Vagina (tissue), 2 donors: Measurements from ENCODE around the gene LDLRAD3. TPM values are rescaled to one million over a fixed set of nuclear protein-coding genes. Genes with fewer than 3 reads are reported as not detected.

Experiments used
- DNase-seq, 2 donors: peaks; one replicate each; pipeline ENCODE4 v3.0.0-alpha.2; 2017; ENCODE audit errors: extremely low spot score in 2 of 2
- H3K27ac ChIP-seq: fragments of 200-600 bp; sonication (generic); one replicate; pipeline ENCODE4 v1.5.1; 2019
- H3K27me3 ChIP-seq: fragments of 200-600 bp; sonication (generic); one replicate; pipeline ENCODE4 v1.5.1; 2019
- H3K36me3 ChIP-seq, 2 donors: fragments of 200-600 bp; sonication (generic); one replicate each; pipeline ENCODE4 v1.5.1; 2017 to 2019
- H3K4me1 ChIP-seq: fragments of 200-600 bp; sonication (generic); one replicate; pipeline ENCODE4 v1.5.1; 2019
- H3K4me3 ChIP-seq, 2 donors: fragments of 200-600 bp; sonication (generic); 1 replicate in 1 of 2; 2 replicates in 1 of 2; pipeline ENCODE4 v1.5.1; 2016 to 2019
- H3K9me3 ChIP-seq: fragments of 200-600 bp; sonication (generic); one replicate; pipeline ENCODE4 v1.5.1; 2019
- POLR2A ChIP-seq, 2 donors: fragments of 450-650 bp; IDR thresholded peaks; one replicate each; pipeline ENCODE4 v1.6.1; 2017; ENCODE audit warnings: antibody characterized with exemption in 2 of 2, mild to moderate bottlenecking in 2 of 2, moderate library complexity in 2 of 2
- POLR2AphosphoS5 ChIP-seq, 2 donors: sonication (generic); formaldehyde crosslinking; IDR thresholded peaks; one replicate each; pipeline ENCODE4 v1.9.0; 2017; ENCODE audit warnings: antibody characterized with exemption in 2 of 2, mild to moderate bottlenecking in 2 of 2, low read depth in 1 of 2; ENCODE audit not compliant: insufficient read depth in 1 of 2
- intact Hi-C: fragments of 100-400 bp; cut with DNase I; formaldehyde crosslinking; loops from one replicate; pipeline ENCODE4 v1.15.1; 2023
- total RNA-seq: library from RNA; depleted of rRNA; stranded (reverse); fragments of >200 nt; gene quantifications from one replicate; pipeline ENCODE4 v1.2.3, GENCODE V29; 2016
- TF ChIP-seq, protein P1 (sequence below), 3 experiments: fragments of 450-650 bp in 2 of 3; fragments of 200-600 bp in 1 of 3; sonication (generic) in 1 of 3; IDR thresholded peaks; one replicate each; pipeline ENCODE4 v1.5.1; 2017 to 2019; ENCODE audit warnings: antibody characterized with exemption in 3 of 3, mild to moderate bottlenecking in 2 of 3, moderate library complexity in 2 of 3

The LDLRAD3 gene
- total RNA-seq, 1 donor from 2014 or later: 34.4 TPM

DNA sequence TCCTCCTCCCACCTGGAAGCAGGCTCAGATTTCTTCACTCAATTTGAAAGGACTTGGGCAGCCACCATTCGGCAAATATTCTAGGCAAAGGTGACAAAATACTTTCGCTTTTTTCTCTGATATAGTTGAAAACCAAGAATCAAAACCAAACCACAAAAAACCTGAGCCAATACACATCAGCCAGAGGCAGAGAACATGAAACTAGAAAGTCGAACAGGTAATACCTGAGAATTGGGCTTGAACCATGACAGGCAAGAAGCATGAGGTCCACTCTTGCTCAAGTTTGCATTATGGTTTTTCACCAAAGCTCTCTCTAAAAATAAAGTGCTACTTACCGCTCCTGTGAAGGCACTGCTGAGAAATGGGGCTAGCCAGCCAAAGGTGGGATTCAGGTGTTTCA, 26.2 kb upstream of the LDLRAD3 start:
- Histone ChIP-seq H3K9me3 (no peaks in the 10 kb centered on the region), H3K4me1 (no peaks in the 10 kb centered on the region), H3K36me3 (no peaks in the 10 kb centered on the region), H3K4me3 (no peak overlapping the region), H3K27me3 (no peaks in the 10 kb centered on the region), H3K27ac (no peak overlapping the region)
- TF ChIP-seq POLR2AphosphoS5 (IDR thresholded peaks at IDR 0.05; ENCODE audit: insufficient read depth in 1 of 2, low read depth in 1 of 2): no peak
- TF ChIP-seq, protein P1, sequence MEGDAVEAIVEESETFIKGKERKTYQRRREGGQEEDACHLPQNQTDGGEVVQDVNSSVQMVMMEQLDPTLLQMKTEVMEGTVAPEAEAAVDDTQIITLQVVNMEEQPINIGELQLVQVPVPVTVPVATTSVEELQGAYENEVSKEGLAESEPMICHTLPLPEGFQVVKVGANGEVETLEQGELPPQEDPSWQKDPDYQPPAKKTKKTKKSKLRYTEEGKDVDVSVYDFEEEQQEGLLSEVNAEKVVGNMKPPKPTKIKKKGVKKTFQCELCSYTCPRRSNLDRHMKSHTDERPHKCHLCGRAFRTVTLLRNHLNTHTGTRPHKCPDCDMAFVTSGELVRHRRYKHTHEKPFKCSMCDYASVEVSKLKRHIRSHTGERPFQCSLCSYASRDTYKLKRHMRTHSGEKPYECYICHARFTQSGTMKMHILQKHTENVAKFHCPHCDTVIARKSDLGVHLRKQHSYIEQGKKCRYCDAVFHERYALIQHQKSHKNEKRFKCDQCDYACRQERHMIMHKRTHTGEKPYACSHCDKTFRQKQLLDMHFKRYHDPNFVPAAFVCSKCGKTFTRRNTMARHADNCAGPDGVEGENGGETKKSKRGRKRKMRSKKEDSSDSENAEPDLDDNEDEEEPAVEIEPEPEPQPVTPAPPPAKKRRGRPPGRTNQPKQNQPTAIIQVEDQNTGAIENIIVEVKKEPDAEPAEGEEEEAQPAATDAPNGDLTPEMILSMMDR (IDR thresholded peaks at IDR 0.05): no peak
- TF ChIP-seq POLR2A (IDR thresholded peaks at IDR 0.05): no peak
- DNase-seq: no peak
- intact Hi-C loops: no loop called here

GRCh38 chr11:35918716-35919115, 25.1 kb upstream of the LDLRAD3 start:
- TF ChIP-seq POLR2AphosphoS5 (IDR thresholded peaks at IDR 0.05; ENCODE audit: insufficient read depth in 1 of 2, low read depth in 1 of 2) (no peak), POLR2A (IDR thresholded peaks at IDR 0.05) (no peak)
- TF ChIP-seq, protein P1 (IDR thresholded peaks at IDR 0.05): no peak
- H3K27me3 ChIP-seq: no peaks in the 10 kb centered on the region
- H3K4me1 ChIP-seq: no peaks in the 10 kb centered on the region
- no peaks in the 10 kb centered on the region for H3K9me3 ChIP-seq
- no peak overlapping the region for H3K27ac ChIP-seq
- no peak for DNase-seq
- intact Hi-C loops: no loop called here
- H3K4me3 ChIP-seq: no peak overlapping the region
- H3K36me3 ChIP-seq: no peaks in the 10 kb centered on the region

GRCh38 chr11:35919244-35919643, 24.6 kb upstream of the LDLRAD3 start:
- intact Hi-C loops: no loop called here
- Histone ChIP-seq H3K27ac (no peak overlapping the region), H3K9me3 (no peaks in the 10 kb centered on the region), H3K4me3 (no peak overlapping the region), H3K36me3 (no peaks in the 10 kb centered on the region), H3K27me3 (no peaks in the 10 kb centered on the region), H3K4me1 (no peaks in the 10 kb centered on the region)
- DNase-seq: no peak
- no peak for TF ChIP-seq POLR2AphosphoS5 (IDR thresholded peaks at IDR 0.05; ENCODE audit: insufficient read depth in 1 of 2, low read depth in 1 of 2)
- no peak for TF ChIP-seq POLR2A (IDR thresholded peaks at IDR 0.05)
- TF ChIP-seq, protein P1 (IDR thresholded peaks at IDR 0.05): no peak

GRCh38 chr11:35923452-35923851, 20.4 kb upstream of the LDLRAD3 start:
- H3K27me3 ChIP-seq: no peaks in the 10 kb centered on the region
- no peak for DNase-seq
- H3K4me3 ChIP-seq: no peak overlapping the region
- peaks cover 17% of the 10 kb centered on the region for H3K4me1 ChIP-seq
- H3K36me3 ChIP-seq: no peaks in the 10 kb centered on the region
- intact Hi-C loops: no loop called here
- TF ChIP-seq POLR2A (IDR thresholded peaks at IDR 0.05) (no peak), POLR2AphosphoS5 (IDR thresholded peaks at IDR 0.05; ENCODE audit: insufficient read depth in 1 of 2, low read depth in 1 of 2) (no peak)
- TF ChIP-seq, protein P1 (IDR thresholded peaks at IDR 0.05): no peak
- H3K9me3 ChIP-seq: no peaks in the 10 kb centered on the region
- no peak overlapping the region for H3K27ac ChIP-seq

DNA sequence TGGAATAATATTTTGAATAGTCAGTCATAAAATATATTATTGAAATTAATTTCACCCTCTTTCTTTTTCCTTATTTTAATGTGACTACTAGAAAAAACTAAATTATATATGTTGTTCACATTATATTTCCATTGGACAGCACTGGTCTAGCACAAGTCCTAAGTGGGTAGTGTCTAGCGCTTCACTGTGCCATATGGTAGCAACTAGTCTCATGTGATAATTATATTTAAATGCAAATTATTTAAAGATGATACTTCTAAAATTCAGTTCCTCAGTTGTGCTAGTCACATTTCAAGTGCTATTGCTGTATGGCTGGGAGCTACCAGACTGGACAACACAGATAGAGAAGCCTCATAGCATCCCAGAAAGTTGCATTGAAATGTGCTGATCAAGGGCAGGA, 19.1 kb upstream of the LDLRAD3 start:
- intact Hi-C loops: no loop called here
- no peaks in the 10 kb centered on the region for H3K9me3 ChIP-seq
- peaks cover 19% of the 10 kb centered on the region for H3K4me1 ChIP-seq
- TF ChIP-seq, protein P1 (IDR thresholded peaks at IDR 0.05): no peak
- TF ChIP-seq POLR2AphosphoS5 (IDR thresholded peaks at IDR 0.05; ENCODE audit: insufficient read depth in 1 of 2, low read depth in 1 of 2) (no peak), POLR2A (IDR thresholded peaks at IDR 0.05) (no peak)
- no peaks in the 10 kb centered on the region for H3K36me3 ChIP-seq
- no peak overlapping the region for H3K27ac ChIP-seq
- H3K27me3 ChIP-seq: no peaks in the 10 kb centered on the region
- DNase-seq: no peak
- H3K4me3 ChIP-seq: no peak overlapping the region
